IPS-18c (cell line): ENCODE results near the gene AKAP13.

Source experiments
- H3K4me3 ChIP-seq: 2 replicates; pipeline ENCODE4 v1.7.0; 2013; ENCODE audit warnings: low read depth, mild to moderate bottlenecking, low read length, moderate library complexity; ENCODE audit not compliant: insufficient read depth
- H3K9me3 ChIP-seq: one replicate; pipeline ENCODE4 v1.6.1; 2013; ENCODE audit warnings: mild to moderate bottlenecking, low read length, moderate library complexity; ENCODE audit not compliant: control insufficient read depth, insufficient read depth

The AKAP13 gene

DNA sequence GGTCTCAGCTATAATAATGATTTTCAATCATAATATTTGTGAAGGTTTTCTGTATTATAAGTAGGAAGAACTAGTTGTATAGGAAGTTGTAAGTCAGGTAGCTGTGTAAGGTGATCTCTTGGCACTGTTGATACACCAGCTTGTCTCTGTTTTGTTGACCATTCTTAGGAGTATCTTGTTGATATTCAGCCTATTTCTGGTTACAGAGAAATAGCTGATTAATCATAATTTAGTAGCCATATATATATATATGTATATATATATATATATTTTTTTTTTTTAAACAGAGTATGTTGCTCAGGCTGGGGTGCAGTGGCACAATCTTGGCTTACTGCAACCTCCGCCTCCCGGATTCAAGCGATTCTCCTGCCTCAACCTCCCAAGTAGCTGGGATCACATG is 20.2 kb downstream of the AKAP13 start:
- H3K4me3 ChIP-seq, result no peak overlapping the region
- H3K9me3 ChIP-seq, result no peaks in the 10 kb centered on the region

DNA sequence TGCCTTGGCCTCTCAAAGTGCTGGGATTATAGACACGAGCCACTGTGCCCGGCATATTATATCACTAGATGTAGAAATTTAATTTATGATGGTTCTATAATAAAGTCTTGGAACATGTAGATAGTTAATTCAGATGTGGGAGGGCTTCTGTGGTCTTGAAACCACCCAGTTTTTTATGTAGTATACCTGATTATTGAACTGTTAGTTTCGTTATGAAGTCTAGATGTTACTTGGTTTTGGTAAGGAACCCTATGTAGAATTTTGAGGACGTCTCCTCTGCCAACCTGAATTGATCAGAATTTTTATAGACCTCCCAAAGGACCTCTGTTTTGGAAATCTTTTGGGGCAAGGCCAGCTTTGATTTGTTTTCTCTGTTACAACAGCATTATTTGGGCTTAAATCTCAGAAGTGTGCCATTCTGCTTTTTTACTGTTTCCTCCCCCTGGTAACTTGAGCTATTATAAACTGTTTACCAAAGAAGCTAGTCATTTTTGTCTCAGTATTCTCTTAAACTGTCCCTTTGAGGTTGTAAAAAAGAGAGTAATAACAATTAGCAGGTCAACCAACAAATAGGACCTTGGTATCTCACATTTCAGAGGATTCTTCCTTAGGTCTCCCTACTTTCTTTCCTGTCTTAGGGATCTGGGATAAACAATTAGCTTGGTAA is 20.8 kb downstream of the AKAP13 start:
- Histone ChIP-seq H3K4me3 (no peak overlapping the region), H3K9me3 (no peaks in the 10 kb centered on the region)

DNA sequence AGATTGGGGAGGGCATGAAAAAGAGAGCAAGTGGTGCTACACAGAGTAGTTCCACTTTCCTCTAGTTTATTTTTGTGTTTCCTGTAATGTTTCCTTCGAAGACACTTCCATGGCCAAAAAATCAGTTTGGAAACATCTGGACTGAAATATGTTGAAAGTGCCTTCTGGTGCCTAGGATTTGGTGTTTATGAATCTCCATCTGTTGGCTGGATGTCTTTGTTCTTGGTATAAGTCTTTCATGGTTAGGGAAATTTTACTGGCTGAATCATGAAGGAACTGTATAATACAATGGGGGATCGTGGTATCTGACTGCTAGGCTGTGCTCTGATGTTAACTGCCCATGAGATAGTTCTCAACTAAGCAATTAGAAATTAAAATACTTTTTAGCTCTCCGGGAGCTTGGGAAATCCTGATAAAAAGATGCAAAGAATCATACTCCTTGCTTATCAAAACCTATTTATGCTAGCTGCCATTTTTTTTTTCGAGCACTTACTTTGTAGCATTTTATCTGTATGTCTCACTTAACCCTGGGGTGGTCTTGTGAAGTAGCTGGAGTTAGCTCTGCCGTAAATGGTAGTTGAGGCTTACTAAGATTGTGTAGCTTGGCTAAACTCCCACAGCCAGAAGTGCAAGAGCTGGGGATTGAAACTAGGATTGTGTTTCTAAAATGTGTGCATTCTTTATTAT is 21.9 kb downstream of the AKAP13 start:
- Histone ChIP-seq H3K9me3 (no peaks in the 10 kb centered on the region), H3K4me3 (no peak overlapping the region)

DNA sequence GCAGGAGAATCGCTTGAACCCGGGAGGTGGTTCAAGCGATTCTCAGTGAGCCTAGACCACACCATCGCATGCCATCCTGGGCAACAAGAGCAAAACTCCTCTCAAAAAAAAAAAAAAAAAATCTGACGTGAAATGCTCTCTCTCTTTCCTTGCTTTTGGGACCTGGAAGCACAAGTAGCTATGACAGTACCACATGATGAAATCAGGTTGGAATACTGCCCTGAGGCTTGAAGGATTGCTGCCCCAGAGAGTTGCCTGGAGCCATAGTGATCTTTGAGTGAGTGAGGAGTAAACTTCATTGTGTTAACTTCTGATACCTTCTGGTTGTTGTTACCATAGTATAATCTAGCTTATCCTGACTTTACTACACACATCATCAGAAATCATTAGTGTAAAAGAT is 23.3 kb downstream of the AKAP13 start:
- H3K9me3 ChIP-seq, result no peaks in the 10 kb centered on the region
- no peak overlapping the region for H3K4me3 ChIP-seq

DNA sequence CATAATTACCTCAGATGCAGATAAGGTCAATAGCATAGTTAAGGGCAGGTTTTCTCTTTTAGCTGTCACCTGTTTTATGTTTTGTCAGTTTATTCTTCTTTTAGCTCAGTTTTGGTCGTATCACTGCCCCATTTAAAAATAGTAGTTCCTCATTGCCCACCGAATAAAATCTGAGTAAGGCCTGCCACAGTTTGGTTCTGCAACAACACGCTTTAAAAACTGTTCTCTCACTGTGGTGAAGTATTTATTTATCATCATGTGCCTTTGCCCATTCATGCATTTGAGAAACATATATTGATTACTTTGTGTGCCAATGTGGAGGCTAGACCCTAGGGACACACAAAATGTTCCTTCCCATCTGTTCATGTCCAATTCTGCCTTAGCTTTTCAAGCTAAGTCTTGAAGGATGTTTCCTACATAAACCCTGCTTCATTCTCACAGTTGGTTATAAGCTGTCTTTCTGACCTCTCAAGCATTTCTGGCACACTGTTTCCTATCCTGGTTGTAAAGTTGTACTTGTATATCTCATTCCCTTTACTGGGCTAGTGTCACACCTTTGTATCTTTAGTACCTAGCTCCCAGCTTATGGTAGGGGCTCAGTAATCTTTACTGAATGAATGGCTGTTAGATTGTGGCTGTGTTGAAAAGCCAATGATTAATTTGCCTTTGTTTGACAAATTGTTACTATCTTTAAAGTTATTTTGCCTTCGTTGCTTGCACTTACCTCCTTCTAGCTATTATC is 23.9 kb downstream of the AKAP13 start:
- Histone ChIP-seq H3K9me3 (no peaks in the 10 kb centered on the region), H3K4me3 (no peak overlapping the region)

DNA sequence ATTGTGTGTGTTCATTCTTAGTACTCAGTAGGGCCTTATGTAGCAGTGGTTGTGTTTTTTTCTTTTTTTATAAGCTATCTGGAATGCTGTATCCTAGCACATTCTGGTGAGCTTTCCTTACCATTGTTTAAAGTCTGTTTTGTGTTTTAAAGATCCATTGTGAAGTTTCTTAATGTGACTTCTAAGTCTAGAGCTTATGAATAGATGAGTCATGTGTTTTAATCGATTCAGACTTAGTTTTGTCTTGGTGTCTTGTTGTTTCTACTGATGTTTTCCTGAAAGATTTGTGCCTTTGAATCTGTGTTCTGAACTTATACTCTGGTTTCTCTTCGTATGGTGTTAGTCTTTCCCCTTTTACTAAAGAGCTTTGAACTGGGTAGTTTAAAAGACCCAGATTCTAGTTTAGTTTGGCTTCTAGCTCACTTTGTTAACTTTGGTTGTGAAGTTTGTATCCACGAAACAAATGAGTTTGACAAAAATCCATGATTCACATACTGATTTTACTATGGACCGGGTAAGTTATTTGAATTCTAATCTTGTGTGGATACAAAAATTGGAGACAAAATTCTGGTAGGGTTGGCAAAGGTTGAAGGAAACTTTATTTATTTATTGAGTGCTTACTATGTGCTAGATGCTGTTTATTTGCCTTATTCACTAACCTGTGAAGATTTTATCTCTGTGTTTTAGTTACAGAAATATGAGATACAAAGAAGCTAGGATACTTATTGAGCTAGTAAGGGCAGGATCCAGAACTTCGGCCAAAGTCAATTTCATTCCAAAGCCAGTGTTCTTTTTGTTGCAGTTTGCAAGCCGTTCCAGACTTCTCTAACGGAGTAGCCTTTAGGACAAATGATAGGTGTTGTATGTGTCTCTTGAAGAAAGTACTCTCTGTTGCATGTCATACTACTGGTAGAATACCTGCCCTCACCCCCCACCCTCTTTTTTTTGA is 24.8 kb downstream of the AKAP13 start:
- no peak overlapping the region for H3K4me3 ChIP-seq
- no peaks in the 10 kb centered on the region for H3K9me3 ChIP-seq

DNA sequence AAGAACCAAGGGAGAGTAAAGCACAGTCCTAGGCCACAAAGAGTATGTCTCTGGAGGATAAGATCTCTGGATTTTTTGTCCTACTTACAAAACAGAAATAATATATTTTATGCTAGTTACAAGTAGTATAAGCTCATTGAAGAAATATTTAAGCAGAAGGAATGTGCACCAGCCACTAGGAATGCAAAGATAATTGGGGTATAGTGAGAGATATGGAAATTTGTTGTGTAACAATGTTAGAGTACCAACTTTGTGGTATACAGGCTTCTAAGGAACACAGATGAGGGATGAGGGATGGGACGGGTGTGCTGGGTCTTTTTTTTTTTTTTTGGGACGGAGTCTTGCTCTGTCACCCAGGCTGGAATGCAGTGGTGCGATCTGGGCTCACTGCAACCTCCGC is 26.5 kb downstream of the AKAP13 start:
- no peak overlapping the region for H3K4me3 ChIP-seq

DNA sequence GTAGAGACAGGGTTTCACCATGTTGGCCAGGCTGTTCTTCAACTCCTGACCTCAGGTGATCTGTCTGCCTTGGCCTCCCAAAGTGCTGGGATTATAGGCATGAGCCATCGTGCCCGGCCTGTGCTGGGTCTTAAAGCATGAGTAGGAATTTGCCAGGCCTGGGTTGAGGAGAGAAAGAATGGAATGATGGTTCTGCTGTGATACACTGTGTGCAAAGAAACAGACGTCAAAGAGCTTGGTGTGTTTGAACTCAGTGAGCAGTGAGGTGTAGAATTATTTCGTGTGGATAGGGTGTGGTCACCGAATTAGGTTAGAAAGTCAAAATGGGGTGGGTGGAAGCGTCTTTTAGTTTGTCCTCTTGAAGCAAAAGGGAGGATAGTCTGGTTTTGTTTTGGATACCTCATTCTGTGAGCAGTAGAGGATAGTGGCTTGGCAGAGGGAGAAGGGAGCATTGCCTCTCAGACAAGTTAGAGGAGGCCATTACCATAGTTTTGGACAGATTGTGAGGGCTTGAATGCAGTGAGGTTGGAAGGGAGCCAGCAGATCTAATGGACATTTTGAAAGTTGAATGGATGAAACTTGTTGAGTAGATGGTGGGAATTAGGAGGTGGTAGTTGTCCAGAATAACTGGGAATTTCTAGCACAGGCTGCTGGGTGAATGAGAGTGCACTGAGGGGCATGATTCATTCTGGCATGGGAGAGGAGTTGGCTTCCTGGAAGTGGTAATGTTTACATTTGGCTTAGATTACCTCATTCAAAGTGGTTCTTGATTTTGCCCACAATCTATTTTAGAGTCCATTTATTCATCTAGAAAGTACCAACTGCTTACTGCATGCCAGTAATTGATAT is 27.2 kb downstream of the AKAP13 start:
- Histone ChIP-seq H3K9me3 (no peaks in the 10 kb centered on the region), H3K4me3 (no peak overlapping the region)

More for the DNA sequence above, 26.5 kb downstream of the AKAP13 start:
- no peaks in the 10 kb centered on the region for H3K9me3 ChIP-seq

DNA sequence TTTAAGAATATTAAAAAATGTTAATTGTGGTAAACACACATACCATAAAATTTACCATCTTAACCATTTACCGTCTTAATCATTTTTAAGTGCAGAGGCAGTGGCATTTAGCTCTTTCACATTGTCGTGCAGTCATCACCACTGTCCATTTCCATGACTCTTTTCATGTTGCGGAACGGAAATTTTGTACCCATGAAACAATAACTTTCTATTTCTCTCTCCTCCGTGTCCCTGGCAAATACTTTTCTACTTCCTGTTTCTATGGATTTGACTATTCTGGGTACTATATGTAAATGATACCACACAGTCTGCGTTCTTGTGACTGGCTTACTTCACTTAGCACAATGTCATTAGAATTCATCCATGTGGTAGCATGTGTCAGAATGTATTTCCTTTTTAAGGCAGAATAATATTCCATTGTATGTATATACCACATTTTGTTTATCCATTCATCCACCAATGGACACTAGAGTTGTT is 27.9 kb downstream of the AKAP13 start:
- no peaks in the 10 kb centered on the region for H3K9me3 ChIP-seq
- no peak overlapping the region for H3K4me3 ChIP-seq

DNA sequence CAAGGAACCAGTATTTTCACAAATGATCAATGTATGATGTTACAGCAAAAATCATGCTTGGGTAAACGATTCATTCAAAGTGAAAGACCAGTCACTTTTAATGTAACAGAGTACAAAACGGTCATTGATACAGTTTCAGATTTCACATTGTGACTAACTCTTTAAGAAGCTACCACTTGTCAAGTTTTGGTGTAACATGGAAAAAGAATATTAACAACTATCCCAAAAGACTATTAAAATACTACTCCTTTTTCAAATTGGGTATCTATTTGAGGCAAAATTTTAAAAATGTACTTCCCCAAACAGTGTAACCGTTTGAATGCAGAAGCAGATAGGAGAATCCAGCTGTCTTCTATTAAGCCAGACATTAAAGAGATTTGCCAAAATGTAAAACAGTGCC is 31.7 kb downstream of the AKAP13 start:
- no peak overlapping the region for H3K4me3 ChIP-seq
- no peaks in the 10 kb centered on the region for H3K9me3 ChIP-seq

DNA sequence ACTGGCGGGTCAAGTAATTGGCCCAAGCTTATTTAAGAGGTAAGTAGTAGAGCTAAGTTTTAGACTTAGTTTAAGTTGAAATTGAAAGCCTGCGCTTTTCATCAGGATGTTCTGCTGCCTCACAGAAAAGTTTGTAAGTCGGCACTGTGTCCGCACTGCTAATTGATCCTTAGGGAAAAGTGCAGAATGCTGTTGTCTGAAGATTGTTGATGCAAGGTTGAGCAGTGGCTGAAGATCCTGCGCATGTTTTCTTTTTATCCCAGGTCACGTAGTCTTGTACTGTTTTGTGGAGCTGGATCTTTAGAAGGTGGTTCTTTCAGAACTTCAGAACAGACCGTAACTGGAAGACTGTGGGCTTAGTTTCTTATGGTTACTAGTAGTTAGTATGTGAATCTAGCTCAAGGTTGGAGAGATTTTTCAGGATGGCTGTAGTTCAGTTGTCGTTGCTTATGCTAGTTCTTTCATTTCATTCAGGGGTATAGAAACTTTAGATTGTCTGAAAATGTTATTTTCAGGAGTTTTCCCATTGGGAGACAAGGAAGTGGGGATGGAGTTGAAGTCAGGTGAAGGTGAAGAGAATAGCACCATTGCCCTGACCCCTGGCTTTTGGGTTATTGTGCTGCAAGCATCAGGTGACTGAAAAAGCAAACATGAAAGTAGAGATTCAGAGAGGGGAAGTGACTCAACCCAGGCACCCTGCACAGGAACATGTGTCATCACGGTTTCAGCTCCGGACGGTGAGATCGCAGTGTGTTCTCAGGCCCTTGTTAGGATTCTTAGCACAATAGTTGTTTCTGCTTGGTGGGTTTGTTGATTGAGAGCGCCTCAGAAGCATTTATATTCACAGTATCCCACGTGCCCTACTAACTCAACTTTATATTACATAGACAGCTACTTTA is 32.8 kb downstream of the AKAP13 start:
- Histone ChIP-seq H3K4me3 (no peak overlapping the region), H3K9me3 (no peaks in the 10 kb centered on the region)

DNA sequence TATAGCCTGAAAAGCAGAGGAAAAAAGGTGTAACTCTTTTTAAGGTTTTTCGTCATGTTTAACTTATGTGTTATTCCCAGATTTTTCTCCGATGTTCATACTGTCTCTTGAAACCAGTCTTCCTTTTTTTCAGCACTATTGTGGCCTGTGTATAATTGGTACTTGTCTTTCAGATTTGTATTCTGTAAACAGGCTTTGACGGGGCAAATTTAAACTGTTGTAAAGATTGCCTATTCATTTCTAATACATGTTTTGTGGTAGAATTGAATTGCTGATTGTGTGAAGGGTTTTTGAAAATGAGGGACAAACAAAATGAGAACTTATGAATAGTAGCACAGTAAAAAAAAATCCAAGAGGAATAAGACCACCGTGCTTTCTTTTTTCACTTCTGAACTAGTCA is 33.6 kb downstream of the AKAP13 start:
- no peaks in the 10 kb centered on the region for H3K9me3 ChIP-seq
- H3K4me3 ChIP-seq, result no peak overlapping the region

DNA sequence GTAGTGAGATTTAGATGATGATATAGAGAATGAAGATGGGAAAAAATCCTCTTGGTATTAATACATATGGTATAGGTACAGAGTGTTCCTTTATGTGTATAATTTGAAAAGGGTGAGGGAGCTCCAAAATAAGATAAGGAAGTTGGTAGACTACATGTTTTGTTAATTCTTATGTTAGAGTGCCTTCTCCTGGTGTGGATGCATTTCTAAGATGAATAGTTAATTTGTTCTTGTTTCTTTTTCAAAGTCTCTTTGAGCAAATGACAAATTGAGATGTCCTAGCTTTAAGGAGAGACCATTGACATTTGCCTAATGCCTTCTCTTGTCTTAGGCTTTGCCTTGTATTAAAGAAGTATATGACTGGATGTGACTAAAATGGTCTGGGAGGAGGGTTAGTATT is 34.1 kb downstream of the AKAP13 start:
- no peak overlapping the region for H3K4me3 ChIP-seq
- H3K9me3 ChIP-seq, result no peaks in the 10 kb centered on the region

DNA sequence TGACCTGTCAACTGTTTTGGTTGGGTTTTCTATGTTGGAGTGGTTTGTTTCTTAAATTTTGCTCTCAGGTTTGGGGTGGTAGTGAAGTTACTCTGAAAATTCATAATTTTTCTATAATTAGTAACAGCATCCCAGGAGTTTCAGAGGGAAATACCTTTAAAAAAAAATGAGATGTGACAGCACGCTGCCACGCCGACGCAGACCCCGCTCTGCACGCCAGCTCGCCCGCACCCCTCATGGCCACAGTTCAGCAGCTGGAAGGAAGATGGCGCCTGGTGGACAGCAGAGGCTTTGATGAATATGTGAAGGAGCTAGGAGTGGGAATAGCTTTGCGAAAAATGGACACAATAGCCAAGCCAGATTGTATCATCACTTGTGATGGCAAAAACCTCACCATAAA is 34.6 kb downstream of the AKAP13 start:
- H3K4me3 ChIP-seq, result no peak overlapping the region
- H3K9me3 ChIP-seq, result no peaks in the 10 kb centered on the region

DNA sequence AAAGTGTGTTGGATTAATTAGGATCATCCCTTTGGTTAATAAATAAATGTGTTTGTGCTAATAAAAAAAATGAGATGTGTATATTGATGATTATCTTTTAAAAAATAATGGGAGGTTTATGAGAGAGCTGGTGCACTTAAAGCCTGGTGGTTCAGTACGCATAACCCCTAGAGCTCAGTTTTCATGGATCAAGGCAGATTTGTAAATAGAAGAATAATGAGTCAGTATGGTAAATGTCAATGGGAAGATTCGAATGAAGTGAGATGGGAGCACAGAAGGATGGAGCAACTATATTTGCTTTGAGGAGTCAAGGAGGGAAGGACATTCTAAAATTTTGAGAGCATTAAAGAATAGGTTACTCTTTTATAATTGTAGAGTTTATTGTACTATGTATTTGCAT is 35.4 kb downstream of the AKAP13 start:
- no peak overlapping the region for H3K4me3 ChIP-seq
- H3K9me3 ChIP-seq, result no peaks in the 10 kb centered on the region

DNA sequence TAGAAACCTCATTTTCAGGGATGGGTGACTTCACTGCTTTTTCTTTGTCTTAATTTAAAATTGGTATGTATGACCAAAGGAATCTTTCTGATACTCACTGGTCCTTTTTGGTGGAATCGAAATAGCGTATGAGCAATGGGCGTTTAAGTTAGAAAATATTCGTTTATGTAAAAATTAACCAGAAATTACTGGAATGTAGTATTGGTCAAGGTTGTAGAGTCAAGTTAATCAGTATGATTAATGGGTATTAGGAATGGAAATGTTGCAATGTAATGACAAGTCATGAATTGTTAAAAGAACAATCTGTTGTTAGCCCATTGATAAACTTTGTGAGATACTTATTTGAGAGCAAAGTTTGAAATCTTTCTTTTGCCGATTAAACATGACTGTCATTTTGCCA is 36.9 kb downstream of the AKAP13 start:
- Histone ChIP-seq H3K4me3 (no peak overlapping the region), H3K9me3 (no peaks in the 10 kb centered on the region)
